HepG2 (cell line): ENCODE results near the gene PIM3. TPM values are rescaled to one million over a fixed set of nuclear protein-coding genes. Genes with fewer than 3 reads are reported as not detected.
A peak's percentile ranks its signal among the peaks of the same experiment; 100 is the strongest.

Experiments
- ATF6 ChIP-seq: sonication (generic); formaldehyde crosslinking; conservative IDR thresholded peaks from 2 replicates; pipeline ENCODE4 v1.4.0; 2020; ENCODE audit warnings: missing genetic modification reagents
- BCL3 ChIP-seq: sonication (generic); formaldehyde crosslinking; IDR thresholded peaks from 2 replicates; pipeline ENCODE4 v1.5.1; 2020; ENCODE audit warnings: mild to moderate bottlenecking, missing genetic modification reagents, moderate library complexity
- ERF ChIP-seq: IDR thresholded peaks from 2 replicates; pipeline ENCODE4 v1.6.1; 2018; ENCODE audit warnings: missing biosample characterization, missing genetic modification reagents
- GATAD1 ChIP-seq: IDR thresholded peaks from 2 replicates; pipeline ENCODE4 v1.6.1; 2016; ENCODE audit warnings: missing genetic modification reagents, missing compliant biosample characterization
- GFI1 ChIP-seq: sonication (generic); formaldehyde crosslinking; IDR thresholded peaks from 2 replicates; pipeline ENCODE4 v1.5.0; 2020; ENCODE audit warnings: missing genetic modification reagents, mild to moderate bottlenecking, borderline replicate concordance
- KDM3A ChIP-seq: IDR thresholded peaks from 2 replicates; pipeline ENCODE4 v1.6.1; 2018; ENCODE audit warnings: low read depth, missing compliant biosample characterization
- THAP9 ChIP-seq: sonication (generic); formaldehyde crosslinking; IDR thresholded peaks from 2 replicates; pipeline ENCODE4; 2020; ENCODE audit warnings: missing genetic modification reagents, mild to moderate bottlenecking, borderline replicate concordance
- ZBTB7A ChIP-seq: sonication (generic); formaldehyde crosslinking; IDR thresholded peaks from 2 replicates; pipeline ENCODE4 v1.8.0; 2022; ENCODE audit warnings: mild to moderate bottlenecking, missing genetic modification reagents
- ZGPAT ChIP-seq: IDR thresholded peaks from 2 replicates; pipeline ENCODE4 v1.6.1; 2016; ENCODE audit warnings: mild to moderate bottlenecking
- ZNF660 ChIP-seq: sonication (generic); formaldehyde crosslinking; IDR thresholded peaks from 2 replicates; pipeline ENCODE4 v1.5.1; 2020; ENCODE audit warnings: mild to moderate bottlenecking, low read depth, missing genetic modification reagents, borderline replicate concordance
- ZNF879 ChIP-seq: sonication (generic); formaldehyde crosslinking; IDR thresholded peaks from 2 replicates; pipeline ENCODE4 v1.8.1; 2023; ENCODE audit warnings: missing genetic modification reagents
- ZNF883 ChIP-seq: sonication (generic); formaldehyde crosslinking; IDR thresholded peaks from 2 replicates; pipeline ENCODE4 v1.5.1; 2020; ENCODE audit warnings: mild to moderate bottlenecking, missing genetic modification reagents; ENCODE audit errors: not compliant biosample characterization
- polyA plus RNA-seq, 8 experiments: library from polyadenylated mRNA; depleted of rRNA in 3 of 8; stranded (reverse) in 7 of 8; unstranded in 1 of 8; fragments of >200 nt; fragmentation: Illumina TruSeq in 4 of 8; extraction: Trizol in 4 of 8; gene quantifications; 2 replicates each; pipeline versions ENCODE4 v1.2.1 to v1.2.3, GENCODE V29; 2011 to 2016; ENCODE audit warnings: low read depth in 4 of 8, missing spikeins in 1 of 8, mixed read lengths in 1 of 8; ENCODE audit not compliant: insufficient read depth in 1 of 8
- total RNA-seq, 5 experiments: library from RNA; depleted of rRNA; stranded (reverse); fragments of >200 nt; fragmentation: Illumina TruSeq; extraction: Trizol; gene quantifications; 2 replicates each; pipeline ENCODE4 v1.2.3, GENCODE V29; 2016; ENCODE audit warnings: low read depth in 1 of 5
- TF ChIP-seq, protein P1 (sequence below): sonication (generic); formaldehyde crosslinking; IDR thresholded peaks from 2 replicates; pipeline ENCODE4 v1.4.0; 2020; ENCODE audit warnings: missing genetic modification reagents
- TF ChIP-seq, protein P2 (sequence below): sonication (generic); formaldehyde crosslinking; IDR thresholded peaks from 2 replicates; pipeline ENCODE4 v1.4.0; 2020; ENCODE audit warnings: missing genetic modification reagents

PIM3 gene
- total and polyA plus RNA-seq, 2 of the 13 experiments (the other 11 are each of a cell fraction or from before 2014, with no cell fraction given): 21.6 to 31.2 TPM

GRCh38 chr22:49948958-49949913, 11.3 kb upstream of the PIM3 start (continued):
- TF ChIP-seq THAP9 (no peak; the same call in 1 of the 2 replicates), BCL3 (CRISPR knock-in tag) (peak; percentile 59; the same call in 1 of the 2 replicates), ZNF660 (CRISPR knock-in tag) (no peak), ZNF879 (CRISPR knock-in tag) (no peak), ERF (CRISPR knock-in tag) (peak; percentile 65), GFI1 (CRISPR knock-in tag) (peak; percentile 46; the same call in 1 of the 2 replicates), GATAD1 (CRISPR knock-in tag) (peak; percentile 75; the same call in 1 of the 2 replicates), ZNF883 (no peak), ZGPAT (CRISPR knock-in tag) (peak; percentile 78), ZBTB7A (CRISPR knock-in tag) (peak; percentile 28; the same call in 1 of the 2 replicates), KDM3A (CRISPR knock-in tag) (no peak), ATF6 (CRISPR knock-in tag) (no peak)
- TF ChIP-seq, protein P1, sequence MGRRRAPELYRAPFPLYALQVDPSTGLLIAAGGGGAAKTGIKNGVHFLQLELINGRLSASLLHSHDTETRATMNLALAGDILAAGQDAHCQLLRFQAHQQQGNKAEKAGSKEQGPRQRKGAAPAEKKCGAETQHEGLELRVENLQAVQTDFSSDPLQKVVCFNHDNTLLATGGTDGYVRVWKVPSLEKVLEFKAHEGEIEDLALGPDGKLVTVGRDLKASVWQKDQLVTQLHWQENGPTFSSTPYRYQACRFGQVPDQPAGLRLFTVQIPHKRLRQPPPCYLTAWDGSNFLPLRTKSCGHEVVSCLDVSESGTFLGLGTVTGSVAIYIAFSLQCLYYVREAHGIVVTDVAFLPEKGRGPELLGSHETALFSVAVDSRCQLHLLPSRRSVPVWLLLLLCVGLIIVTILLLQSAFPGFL (CRISPR knock-in tag): no peak
- TF ChIP-seq, protein P2, sequence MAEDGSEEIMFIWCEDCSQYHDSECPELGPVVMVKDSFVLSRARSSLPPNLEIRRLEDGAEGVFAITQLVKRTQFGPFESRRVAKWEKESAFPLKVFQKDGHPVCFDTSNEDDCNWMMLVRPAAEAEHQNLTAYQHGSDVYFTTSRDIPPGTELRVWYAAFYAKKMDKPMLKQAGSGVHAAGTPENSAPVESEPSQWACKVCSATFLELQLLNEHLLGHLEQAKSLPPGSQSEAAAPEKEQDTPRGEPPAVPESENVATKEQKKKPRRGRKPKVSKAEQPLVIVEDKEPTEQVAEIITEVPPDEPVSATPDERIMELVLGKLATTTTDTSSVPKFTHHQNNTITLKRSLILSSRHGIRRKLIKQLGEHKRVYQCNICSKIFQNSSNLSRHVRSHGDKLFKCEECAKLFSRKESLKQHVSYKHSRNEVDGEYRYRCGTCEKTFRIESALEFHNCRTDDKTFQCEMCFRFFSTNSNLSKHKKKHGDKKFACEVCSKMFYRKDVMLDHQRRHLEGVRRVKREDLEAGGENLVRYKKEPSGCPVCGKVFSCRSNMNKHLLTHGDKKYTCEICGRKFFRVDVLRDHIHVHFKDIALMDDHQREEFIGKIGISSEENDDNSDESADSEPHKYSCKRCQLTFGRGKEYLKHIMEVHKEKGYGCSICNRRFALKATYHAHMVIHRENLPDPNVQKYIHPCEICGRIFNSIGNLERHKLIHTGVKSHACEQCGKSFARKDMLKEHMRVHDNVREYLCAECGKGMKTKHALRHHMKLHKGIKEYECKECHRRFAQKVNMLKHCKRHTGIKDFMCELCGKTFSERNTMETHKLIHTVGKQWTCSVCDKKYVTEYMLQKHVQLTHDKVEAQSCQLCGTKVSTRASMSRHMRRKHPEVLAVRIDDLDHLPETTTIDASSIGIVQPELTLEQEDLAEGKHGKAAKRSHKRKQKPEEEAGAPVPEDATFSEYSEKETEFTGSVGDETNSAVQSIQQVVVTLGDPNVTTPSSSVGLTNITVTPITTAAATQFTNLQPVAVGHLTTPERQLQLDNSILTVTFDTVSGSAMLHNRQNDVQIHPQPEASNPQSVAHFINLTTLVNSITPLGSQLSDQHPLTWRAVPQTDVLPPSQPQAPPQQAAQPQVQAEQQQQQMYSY (CRISPR knock-in tag): peak; percentile 54; the same call in 1 of the 2 replicates
